ENCODE data around the gene GALNT2.
A peak's percentile ranks its signal among the peaks of the same experiment; 100 is the strongest.

GALNT2 gene

GRCh38 chr1:230199034-230199433, 132.0 kb downstream of the GALNT2 start:
- DNase-seq (ENCODE audit: insufficient read length, low spot score), result no peak
- no peak for FAIRE-seq

- DNase-seq (ENCODE audit: insufficient read length, low spot score), result no peak
- FAIRE-seq, result no peak
These were observed 132.5 kb downstream of the GALNT2 start for GRCh38 chr1:230199554-230199953.

- DNase-seq (ENCODE audit: insufficient read length, low spot score) (no peak), FAIRE-seq (no peak)
These were observed 133.2 kb downstream of the GALNT2 start for GRCh38 chr1:230200276-230200675.

GRCh38 chr1:230201445-230201844, 134.4 kb downstream of the GALNT2 start:
- DNase-seq (ENCODE audit: insufficient read length, low spot score) (no peak), FAIRE-seq (no peak)

GRCh38 chr1:230204842-230205241, 137.8 kb downstream of the GALNT2 start:
- DNase-seq (ENCODE audit: insufficient read length, low spot score), result no peak
- no peak for FAIRE-seq

- no peak for DNase-seq (ENCODE audit: insufficient read length, low spot score)
- FAIRE-seq, result no peak
These were observed 138.7 kb downstream of the GALNT2 start for GRCh38 chr1:230205719-230206198.

- FAIRE-seq (no peak), DNase-seq (ENCODE audit: insufficient read length, low spot score) (no peak)
These were observed 139.2 kb downstream of the GALNT2 start for GRCh38 chr1:230206207-230206606.

GRCh38 chr1:230206976-230207375, 139.9 kb downstream of the GALNT2 start:
- no peak for FAIRE-seq

GRCh38 chr1:230207598-230207997, 140.6 kb downstream of the GALNT2 start:
- DNase-seq (ENCODE audit: insufficient read length, low spot score) (no peak), FAIRE-seq (no peak)

More at GRCh38 chr1:230206976-230207375, 139.9 kb downstream of the GALNT2 start:
- no peak for DNase-seq (ENCODE audit: insufficient read length, low spot score)

GRCh38 chr1:230208619-230209261, 141.7 kb downstream of the GALNT2 start:
- DNase-seq (ENCODE audit: insufficient read length, low spot score) (no peak), FAIRE-seq (no peak)

- FAIRE-seq, result no peak
These were observed 143.4 kb downstream of the GALNT2 start for GRCh38 chr1:230210326-230210980.

GRCh38 chr1:230210981-230211336, 143.9 kb downstream of the GALNT2 start:
- no peak for FAIRE-seq
- no peak for DNase-seq (ENCODE audit: insufficient read length, low spot score)

More at GRCh38 chr1:230210326-230210980, 143.4 kb downstream of the GALNT2 start:
- DNase-seq (ENCODE audit: insufficient read length, low spot score), result no peak

GRCh38 chr1:230211436-230212145, 144.6 kb downstream of the GALNT2 start:
- no peak for FAIRE-seq

GRCh38 chr1:230212405-230212936, 145.4 kb downstream of the GALNT2 start:
- DNase-seq (ENCODE audit: insufficient read length, low spot score), result no peak
- FAIRE-seq, result no peak

More at GRCh38 chr1:230211436-230212145, 144.6 kb downstream of the GALNT2 start:
- DNase-seq (ENCODE audit: insufficient read length, low spot score), result no peak

- peak; percentile 15 for DNase-seq (ENCODE audit: insufficient read length, low spot score)
- no peak for FAIRE-seq
These were observed 148.0 kb downstream of the GALNT2 start for GRCh38 chr1:230215031-230215430.

GRCh38 chr1:230215529-230215928, 148.5 kb downstream of the GALNT2 start:
- FAIRE-seq (no peak), DNase-seq (ENCODE audit: insufficient read length, low spot score) (no peak)

GRCh38 chr1:230216896-230217295, 149.9 kb downstream of the GALNT2 start:
- FAIRE-seq (no peak), DNase-seq (ENCODE audit: insufficient read length, low spot score) (no peak)

- DNase-seq (ENCODE audit: insufficient read length, low spot score), result no peak
- FAIRE-seq, result no peak
These were observed 151.6 kb downstream of the GALNT2 start for GRCh38 chr1:230218667-230219066.

- DNase-seq (ENCODE audit: insufficient read length, low spot score), result no peak
- no peak for FAIRE-seq
These were observed 152.4 kb downstream of the GALNT2 start for GRCh38 chr1:230219174-230220067.

GRCh38 chr1:230220478-230220877, 153.4 kb downstream of the GALNT2 start:
- DNase-seq (ENCODE audit: insufficient read length, low spot score) (no peak), FAIRE-seq (no peak)
